Measurements from ENCODE around the gene GEN1.

The GEN1 gene

DNA sequence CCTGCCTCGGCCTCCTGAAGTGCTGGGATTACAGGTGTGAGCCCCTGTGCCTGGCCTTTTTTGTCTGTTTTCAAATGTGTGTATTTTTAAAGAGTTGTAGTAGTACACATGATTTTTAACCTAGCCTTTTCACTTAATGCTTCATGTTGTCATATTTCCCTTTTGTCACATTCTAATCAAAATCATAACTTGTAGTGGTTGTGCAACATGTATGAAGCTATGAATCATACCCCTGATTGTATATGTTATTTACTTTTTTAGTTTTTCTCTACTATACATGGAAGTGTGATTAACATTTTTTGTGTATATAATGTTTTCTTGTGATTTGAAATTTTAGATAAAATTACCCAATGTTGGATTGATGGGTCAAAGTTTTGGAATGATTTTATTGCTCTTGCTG lies 8.5 kb downstream of the GEN1 start:
- Histone ChIP-seq H3K9me3 (ENCODE audit: low read length) (no peaks in the 10 kb centered on the region), H3K79me2 (ENCODE audit: insufficient read depth, low read length) (peaks cover 27% of the 10 kb centered on the region), H3K4me2 (ENCODE audit: low read length) (no peak overlapping the region), H3K27me3 (ENCODE audit: insufficient read depth, low read length) (no peaks in the 10 kb centered on the region), H3K4me1 (ENCODE audit: insufficient read depth, low read length, severe bottlenecking) (peaks cover 2% of the 10 kb centered on the region), H3K27ac (ENCODE audit: low read depth, low read length, poor library complexity, severe bottlenecking) (no peak overlapping the region), H3K9me2 (ENCODE audit: low read depth, low read length) (no peaks in the 10 kb centered on the region), H3F3A (ENCODE audit: insufficient read depth, low read length) (no peaks in the 10 kb centered on the region), H3K36me3 (ENCODE audit: insufficient read depth, low read length) (peaks cover 71% of the 10 kb centered on the region), H3K9ac (ENCODE audit: low read length) (no peak overlapping the region), H2AFZ (ENCODE audit: low read length) (no peak overlapping the region), H4K20me1 (ENCODE audit: insufficient read depth, low read length) (no peaks in the 10 kb centered on the region), H3K4me3 (ENCODE audit: low read depth, low read length, poor library complexity, severe bottlenecking) (no peak overlapping the region)
- TF ChIP-seq, protein P1, sequence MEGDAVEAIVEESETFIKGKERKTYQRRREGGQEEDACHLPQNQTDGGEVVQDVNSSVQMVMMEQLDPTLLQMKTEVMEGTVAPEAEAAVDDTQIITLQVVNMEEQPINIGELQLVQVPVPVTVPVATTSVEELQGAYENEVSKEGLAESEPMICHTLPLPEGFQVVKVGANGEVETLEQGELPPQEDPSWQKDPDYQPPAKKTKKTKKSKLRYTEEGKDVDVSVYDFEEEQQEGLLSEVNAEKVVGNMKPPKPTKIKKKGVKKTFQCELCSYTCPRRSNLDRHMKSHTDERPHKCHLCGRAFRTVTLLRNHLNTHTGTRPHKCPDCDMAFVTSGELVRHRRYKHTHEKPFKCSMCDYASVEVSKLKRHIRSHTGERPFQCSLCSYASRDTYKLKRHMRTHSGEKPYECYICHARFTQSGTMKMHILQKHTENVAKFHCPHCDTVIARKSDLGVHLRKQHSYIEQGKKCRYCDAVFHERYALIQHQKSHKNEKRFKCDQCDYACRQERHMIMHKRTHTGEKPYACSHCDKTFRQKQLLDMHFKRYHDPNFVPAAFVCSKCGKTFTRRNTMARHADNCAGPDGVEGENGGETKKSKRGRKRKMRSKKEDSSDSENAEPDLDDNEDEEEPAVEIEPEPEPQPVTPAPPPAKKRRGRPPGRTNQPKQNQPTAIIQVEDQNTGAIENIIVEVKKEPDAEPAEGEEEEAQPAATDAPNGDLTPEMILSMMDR (IDR thresholded peaks at IDR 0.05; ENCODE audit: low read length) = no peak
- TF ChIP-seq EZH2 (IDR thresholded peaks at IDR 0.05; ENCODE audit: borderline replicate concordance, low read length) = no peak

DNA sequence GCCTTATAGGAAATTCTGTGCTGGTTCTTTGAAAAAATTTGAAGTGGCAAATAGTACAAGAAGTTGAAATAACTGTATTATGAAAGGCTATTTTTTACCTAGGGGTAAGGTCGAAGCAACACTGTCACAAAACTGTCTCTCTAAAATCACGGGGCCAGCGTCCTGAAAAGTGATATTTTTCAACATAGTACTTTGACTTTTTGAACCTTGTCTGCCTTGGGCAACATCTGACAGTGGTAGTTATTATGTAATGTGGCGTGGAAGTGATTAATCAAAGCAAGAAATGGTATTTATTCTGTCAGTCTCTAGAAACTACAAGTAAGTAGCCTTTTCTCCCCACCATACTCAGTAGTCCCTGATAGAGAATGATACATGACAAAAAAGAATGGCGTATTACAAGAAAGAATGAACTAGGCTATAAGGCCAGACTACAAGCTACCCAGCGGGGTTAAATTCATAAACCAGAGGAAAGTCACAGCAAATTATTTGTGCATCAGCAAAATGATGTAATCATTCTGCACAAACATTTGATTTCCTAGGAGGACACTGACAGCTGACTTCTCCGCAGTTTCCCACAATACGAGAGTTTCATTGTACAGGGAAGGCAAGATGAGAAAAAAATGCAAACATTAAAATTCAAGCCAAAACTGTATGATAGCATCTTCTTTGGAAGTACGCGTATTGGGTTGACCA lies 9.8 kb downstream of the GEN1 start:
- no peak for TF ChIP-seq EZH2 (IDR thresholded peaks at IDR 0.05; ENCODE audit: borderline replicate concordance, low read length)
- TF ChIP-seq, protein P1 (IDR thresholded peaks at IDR 0.05; ENCODE audit: low read length) = no peak
- no peak overlapping the region for H3K27ac ChIP-seq (ENCODE audit: low read depth, low read length, poor library complexity, severe bottlenecking)
- H3K4me1 ChIP-seq (ENCODE audit: insufficient read depth, low read length, severe bottlenecking) = no peaks in the 10 kb centered on the region
- H3K36me3 ChIP-seq (ENCODE audit: insufficient read depth, low read length) = peaks cover 79% of the 10 kb centered on the region
- no peak overlapping the region for H3K4me3 ChIP-seq (ENCODE audit: low read depth, low read length, poor library complexity, severe bottlenecking)
- no peak overlapping the region for H3K9ac ChIP-seq (ENCODE audit: low read length)
- H3K79me2 ChIP-seq (ENCODE audit: insufficient read depth, low read length) = peaks cover 14% of the 10 kb centered on the region
- no peaks in the 10 kb centered on the region for H4K20me1 ChIP-seq (ENCODE audit: insufficient read depth, low read length)
- no peak overlapping the region for H3K4me2 ChIP-seq (ENCODE audit: low read length)
- no peaks in the 10 kb centered on the region for H3K27me3 ChIP-seq (ENCODE audit: insufficient read depth, low read length)
- H3F3A ChIP-seq (ENCODE audit: insufficient read depth, low read length) = no peaks in the 10 kb centered on the region
- no peaks in the 10 kb centered on the region for H3K9me2 ChIP-seq (ENCODE audit: low read depth, low read length)
- no peaks in the 10 kb centered on the region for H3K9me3 ChIP-seq (ENCODE audit: low read length)
- no peak overlapping the region for H2AFZ ChIP-seq (ENCODE audit: low read length)

DNA sequence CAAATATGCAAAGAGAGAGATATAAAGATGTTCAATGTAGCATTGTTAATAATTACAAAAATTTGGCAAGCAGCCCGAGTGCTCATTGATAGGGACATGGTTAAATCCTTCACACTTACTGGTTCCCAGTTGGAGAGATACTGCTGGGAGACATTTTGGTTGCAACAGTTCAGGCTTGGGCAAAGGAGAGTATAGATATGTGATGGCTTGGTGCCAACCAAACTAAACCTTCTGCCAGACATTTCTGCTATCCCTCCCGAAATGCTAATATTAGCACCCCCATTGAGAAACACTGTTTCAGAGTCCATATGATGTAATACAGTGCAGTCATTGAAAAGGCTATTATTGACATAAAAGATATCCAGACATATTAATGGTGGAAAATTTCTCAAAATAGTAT lies 11.5 kb downstream of the GEN1 start:
- H3K4me2 ChIP-seq (ENCODE audit: low read length) = no peak overlapping the region
- TF ChIP-seq, protein P1 (IDR thresholded peaks at IDR 0.05; ENCODE audit: low read length) = no peak
- no peak for TF ChIP-seq EZH2 (IDR thresholded peaks at IDR 0.05; ENCODE audit: borderline replicate concordance, low read length)
- H3K4me3 ChIP-seq (ENCODE audit: low read depth, low read length, poor library complexity, severe bottlenecking) = no peak overlapping the region
- no peak overlapping the region for H3K9ac ChIP-seq (ENCODE audit: low read length)
- no peaks in the 10 kb centered on the region for H3K27me3 ChIP-seq (ENCODE audit: insufficient read depth, low read length)
- no peaks in the 10 kb centered on the region for H3F3A ChIP-seq (ENCODE audit: insufficient read depth, low read length)
- peaks cover 77% of the 10 kb centered on the region for H3K36me3 ChIP-seq (ENCODE audit: insufficient read depth, low read length)
- H2AFZ ChIP-seq (ENCODE audit: low read length) = no peak overlapping the region
- no peaks in the 10 kb centered on the region for H3K79me2 ChIP-seq (ENCODE audit: insufficient read depth, low read length)
- H3K9me2 ChIP-seq (ENCODE audit: low read depth, low read length) = no peaks in the 10 kb centered on the region
- no peak overlapping the region for H3K27ac ChIP-seq (ENCODE audit: low read depth, low read length, poor library complexity, severe bottlenecking)
- H4K20me1 ChIP-seq (ENCODE audit: insufficient read depth, low read length) = no peaks in the 10 kb centered on the region
- no peaks in the 10 kb centered on the region for H3K4me1 ChIP-seq (ENCODE audit: insufficient read depth, low read length, severe bottlenecking)
- no peaks in the 10 kb centered on the region for H3K9me3 ChIP-seq (ENCODE audit: low read length)

Data from OCI-LY1 (cell line).